Nephron progenitor cell (in vitro differentiated cells): ENCODE measurements around the gene ANKMY1.
A peak's percentile ranks its signal among the peaks of the same experiment; 100 is the strongest.

Experiments used
- DNase-seq: peaks from one replicate; pipeline ENCODE4 v3.0.0; 2021
- H3K27ac Mint-ChIP-seq: 2 replicates; pipeline ENCODE4 v1.8.0; 2021; ENCODE audit warnings: mild to moderate bottlenecking, moderate library complexity, mixed read lengths
- H3K27me3 Mint-ChIP-seq: 2 replicates; pipeline ENCODE4 v1.8.0; 2021; ENCODE audit warnings: mild to moderate bottlenecking, low read depth, mixed read lengths; ENCODE audit not compliant: poor library complexity
- H3K36me3 Mint-ChIP-seq: 2 replicates; pipeline ENCODE4 v1.8.0; 2021; ENCODE audit warnings: low read depth, mixed read lengths
- H3K4me1 Mint-ChIP-seq: 2 replicates; pipeline ENCODE4 v1.8.0; 2021; ENCODE audit warnings: mixed read lengths
- H3K4me3 Mint-ChIP-seq: 2 replicates; pipeline ENCODE4 v1.8.0; 2021; ENCODE audit warnings: mild to moderate bottlenecking, moderate library complexity, mixed read lengths
- H3K9me3 Mint-ChIP-seq: 2 replicates; pipeline ENCODE4 v1.8.0; 2021; ENCODE audit warnings: mild to moderate bottlenecking, moderate library complexity, mixed read lengths
- CTCF ChIP-seq: fragments of 200-600 bp; sonication (generic); IDR thresholded peaks from 2 replicates; pipeline ENCODE4 v1.5.0; 2021; ENCODE audit warnings: antibody characterized with exemption

Gene ANKMY1

GRCh38 chr2:240579071-240579762 is 21.4 kb upstream of the ANKMY1 start:
- Mint-ChIP-seq H3K4me3 (no peak overlapping the region), H3K4me1 (peaks cover 8% of the 10 kb centered on the region), H3K27ac (no peak overlapping the region), H3K9me3 (peaks cover 15% of the 10 kb centered on the region), H3K36me3 (peaks cover 35% of the 10 kb centered on the region), H3K27me3 (no peaks in the 10 kb centered on the region)
- no peak for DNase-seq
- TF ChIP-seq CTCF, result no peak

GRCh38 chr2:240578488-240578887 is 20.7 kb upstream of the ANKMY1 start:
- peaks cover 35% of the 10 kb centered on the region for H3K36me3 Mint-ChIP-seq
- H3K9me3 Mint-ChIP-seq, result peaks cover 15% of the 10 kb centered on the region
- TF ChIP-seq CTCF, result no peak

GRCh38 chr2:240578110-240578450 is 20.3 kb upstream of the ANKMY1 start:
- Mint-ChIP-seq H3K4me3 (no peak overlapping the region), H3K9me3 (peaks cover 15% of the 10 kb centered on the region), H3K27ac (no peak overlapping the region), H3K36me3 (peaks cover 32% of the 10 kb centered on the region), H3K4me1 (peaks cover 7% of the 10 kb centered on the region), H3K27me3 (no peaks in the 10 kb centered on the region)
- TF ChIP-seq CTCF, result no peak
- no peak for DNase-seq

More at GRCh38 chr2:240578488-240578887, 20.7 kb upstream of the ANKMY1 start:
- Mint-ChIP-seq H3K27me3 (no peaks in the 10 kb centered on the region), H3K4me1 (peaks cover 7% of the 10 kb centered on the region), H3K27ac (peak overlapping the region; percentile 88), H3K4me3 (no peak overlapping the region)
- no peak for DNase-seq

- Mint-ChIP-seq H3K27ac (no peak overlapping the region), H3K4me1 (peaks cover 7% of the 10 kb centered on the region), H3K27me3 (no peaks in the 10 kb centered on the region), H3K9me3 (peaks cover 15% of the 10 kb centered on the region), H3K36me3 (peaks cover 26% of the 10 kb centered on the region), H3K4me3 (no peak overlapping the region)
- no peak for TF ChIP-seq CTCF
- no peak for DNase-seq
Measured at GRCh38 chr2:240577281-240578109, 19.7 kb upstream of the ANKMY1 start.

- H3K9me3 Mint-ChIP-seq, result peaks cover 8% of the 10 kb centered on the region
- H3K27me3 Mint-ChIP-seq, result no peaks in the 10 kb centered on the region
- H3K4me1 Mint-ChIP-seq, result peaks cover 7% of the 10 kb centered on the region
- TF ChIP-seq CTCF, result no peak
- H3K27ac Mint-ChIP-seq, result no peak overlapping the region
- peaks cover 17% of the 10 kb centered on the region for H3K36me3 Mint-ChIP-seq
- no peak overlapping the region for H3K4me3 Mint-ChIP-seq
- DNase-seq, result no peak
Measured at GRCh38 chr2:240576436-240577205, 18.8 kb upstream of the ANKMY1 start.
